ENCODE data around the gene ANO10.
"Not testable (repeated sequence)": the region's sequence is repeated elsewhere in the genome, so short reads cannot be mapped to it uniquely, and the experiment has no call there.

ANO10 gene

GRCh38 chr3:43581343-43581742 lies 40.5 kb downstream of the ANO10 start:
- DNase-seq (ENCODE audit: low read depth): no peak

GRCh38 chr3:43580181-43580580 lies 41.6 kb downstream of the ANO10 start:
- no peak for DNase-seq (ENCODE audit: low read depth)

GRCh38 chr3:43573576-43573975 lies 48.2 kb downstream of the ANO10 start:
- DNase-seq (ENCODE audit: low read depth): no peak

GRCh38 chr3:43565661-43566341 lies 56.0 kb downstream of the ANO10 start:
- DNase-seq (ENCODE audit: low read depth): not testable (repeated sequence)

GRCh38 chr3:43559961-43560360 lies 61.9 kb downstream of the ANO10 start:
- no peak for DNase-seq (ENCODE audit: low read depth)

- no peak for DNase-seq (ENCODE audit: low read depth)
These were observed 63.6 kb downstream of the ANO10 start for GRCh38 chr3:43558171-43558570.

GRCh38 chr3:43549626-43550290 lies 72.1 kb downstream of the ANO10 start:
- DNase-seq (ENCODE audit: low read depth): no peak

- not testable (repeated sequence) for DNase-seq (ENCODE audit: low read depth)
These were observed 77.5 kb downstream of the ANO10 start for GRCh38 chr3:43544277-43544676.

GRCh38 chr3:43542328-43543043 lies 79.3 kb downstream of the ANO10 start:
- DNase-seq (ENCODE audit: low read depth): no peak

- DNase-seq (ENCODE audit: low read depth): no peak
These were observed 81.2 kb downstream of the ANO10 start for GRCh38 chr3:43540624-43541023.

GRCh38 chr3:43539321-43539720 lies 82.5 kb downstream of the ANO10 start:
- DNase-seq (ENCODE audit: low read depth): no peak

GRCh38 chr3:43537225-43537624 lies 84.6 kb downstream of the ANO10 start:
- no peak for DNase-seq (ENCODE audit: low read depth)

- DNase-seq (ENCODE audit: low read depth): no peak
These were observed 87.1 kb downstream of the ANO10 start for GRCh38 chr3:43534675-43535074.

GRCh38 chr3:43533009-43533408 lies 88.8 kb downstream of the ANO10 start:
- DNase-seq (ENCODE audit: low read depth): no peak

GRCh38 chr3:43531835-43532234 lies 90.0 kb downstream of the ANO10 start:
- DNase-seq (ENCODE audit: low read depth): no peak

GRCh38 chr3:43528498-43529099 lies 93.2 kb downstream of the ANO10 start:
- DNase-seq (ENCODE audit: low read depth): no peak

- no peak for DNase-seq (ENCODE audit: low read depth)
These were observed 94.9 kb downstream of the ANO10 start for GRCh38 chr3:43526956-43527355.

GRCh38 chr3:43525941-43526607 lies 95.7 kb downstream of the ANO10 start:
- no peak for DNase-seq (ENCODE audit: low read depth)

GRCh38 chr3:43525386-43525785 lies 96.4 kb downstream of the ANO10 start:
- no peak for DNase-seq (ENCODE audit: low read depth)

- DNase-seq (ENCODE audit: low read depth): no peak
These were observed 98.3 kb downstream of the ANO10 start for GRCh38 chr3:43523454-43524053.

- no peak for DNase-seq (ENCODE audit: low read depth)
These were observed 99.0 kb downstream of the ANO10 start for GRCh38 chr3:43522727-43523362.
